Activated CD4-positive, CD25-positive, alpha-beta regulatory T cell treated with anti-CD3 and anti-CD28 coated beads, Interleukin-2, amount 50 U/mL, for 16 hours (primary cell): ENCODE measurements around the gene ATP6V1C2.
"Not testable (repeated sequence)": the region's sequence is repeated elsewhere in the genome, so short reads cannot be mapped to it uniquely, and the experiment has no call there.

ENCODE experiments used
- DNase-seq: peaks from one replicate; pipeline ENCODE4 v3.0.0-alpha.2; 2020; ENCODE audit warnings: low read depth, low spot score

Gene ATP6V1C2

GRCh38 chr2:10768063-10768507 lies 46.7 kb downstream of the ATP6V1C2 start:
- DNase-seq, result no peak

- DNase-seq, result no peak
Measured at GRCh38 chr2:10770956-10771750, 49.7 kb downstream of the ATP6V1C2 start.

GRCh38 chr2:10771786-10772185 lies 50.4 kb downstream of the ATP6V1C2 start:
- DNase-seq, result no peak

GRCh38 chr2:10772201-10772867 lies 50.9 kb downstream of the ATP6V1C2 start:
- DNase-seq, result no peak

GRCh38 chr2:10772868-10773215 lies 51.4 kb downstream of the ATP6V1C2 start:
- no peak for DNase-seq

- no peak for DNase-seq
Measured at GRCh38 chr2:10773821-10774341, 52.5 kb downstream of the ATP6V1C2 start.

GRCh38 chr2:10774394-10774793 lies 53.0 kb downstream of the ATP6V1C2 start:
- DNase-seq, result no peak

- DNase-seq, result no peak
Measured at GRCh38 chr2:10775021-10775780, 53.8 kb downstream of the ATP6V1C2 start.

GRCh38 chr2:10775831-10776230 lies 54.4 kb downstream of the ATP6V1C2 start:
- DNase-seq, result no peak

- no peak for DNase-seq
Measured at GRCh38 chr2:10776231-10776977, 55.0 kb downstream of the ATP6V1C2 start.

- DNase-seq, result no peak
Measured at GRCh38 chr2:10777111-10777841, 55.8 kb downstream of the ATP6V1C2 start.

GRCh38 chr2:10777842-10778723 lies 56.7 kb downstream of the ATP6V1C2 start:
- DNase-seq, result no peak

GRCh38 chr2:10778724-10779115 lies 57.3 kb downstream of the ATP6V1C2 start:
- no peak for DNase-seq

GRCh38 chr2:10779776-10780490 lies 58.5 kb downstream of the ATP6V1C2 start:
- DNase-seq, result no peak

GRCh38 chr2:10780491-10780820 lies 59.0 kb downstream of the ATP6V1C2 start:
- DNase-seq, result no peak

- DNase-seq, result not testable (repeated sequence)
Measured at GRCh38 chr2:10780821-10781220, 59.4 kb downstream of the ATP6V1C2 start.

- no peak for DNase-seq
Measured at GRCh38 chr2:10781746-10782145, 60.3 kb downstream of the ATP6V1C2 start.

- no peak for DNase-seq
Measured at GRCh38 chr2:10783421-10783820, 62.0 kb downstream of the ATP6V1C2 start.

GRCh38 chr2:10784719-10785118 lies 63.3 kb downstream of the ATP6V1C2 start:
- no peak for DNase-seq
